Psoas muscle (tissue), 8 donors: ENCODE results near the gene EPS8L2. TPM values are rescaled to one million over a fixed set of nuclear protein-coding genes. Genes with fewer than 3 reads are reported as not detected.
A peak's percentile ranks its signal among the peaks of the same experiment; 100 is the strongest.

Experiments
- ATAC-seq, 4 donors: fragments of 200-7000 bp; cut with Tn5 transposase; one replicate each; pipeline ENCODE4 v1.9.1; 2020; ENCODE audit warnings: moderate library complexity in 3 of 4, mild to moderate bottlenecking in 2 of 4
- DNase-seq, 2 donors: peaks; one replicate each; pipeline ENCODE4 v3.0.0-alpha.2; 2020
- H3K27ac ChIP-seq: fragments of 200-600 bp; one replicate; pipeline ENCODE4 v1.8.0; 2022
- H3K27me3 ChIP-seq, 3 donors: fragments of 200-600 bp in 1 of 3; one replicate each; pipeline versions ENCODE4 v1.6.1 to v1.8.0; 2013 to 2022; ENCODE audit warnings: low read length in 2 of 3, mild to moderate bottlenecking in 2 of 3, moderate library complexity in 1 of 3; ENCODE audit not compliant: insufficient read depth in 3 of 3
- H3K36me3 ChIP-seq, 2 donors: fragments of 200-600 bp in 1 of 2; one replicate each; pipeline versions ENCODE4 v1.6.1 to v1.8.0; 2013 to 2022; ENCODE audit warnings: low read depth in 1 of 2, mild to moderate bottlenecking in 1 of 2, moderate library complexity in 1 of 2; ENCODE audit not compliant: insufficient read depth in 1 of 2
- H3K4me1 ChIP-seq: fragments of 200-600 bp; one replicate; pipeline ENCODE4 v1.8.0; 2022
- H3K4me3 ChIP-seq: fragments of 200-600 bp; one replicate; pipeline ENCODE4 v1.8.0; 2022; ENCODE audit warnings: mild to moderate bottlenecking
- H3K9me3 ChIP-seq: fragments of 200-600 bp; one replicate; pipeline ENCODE4 v1.8.0; 2022
- CTCF ChIP-seq: fragments of 200-600 bp; IDR thresholded peaks from one replicate; pipeline ENCODE4 v1.8.0; 2022; ENCODE audit warnings: antibody characterized with exemption
- WGBS, 3 donors: extraction: QIAGEN DNeasy Blood & Tissue Kit; methylation state at CpG; one replicate each; pipeline versions ENCODE4 v1.1.6 to v1.1.7; 2013; 5-methylcytosine and 5-hydroxymethylcytosine counted together
- intact Hi-C, 2 donors: fragments of 100-400 bp; cut with DNase I; formaldehyde crosslinking; loops; one replicate each; pipeline versions ENCODE4 v1.11.0 to v1.14.2; 2022
- long read RNA-seq, 2 donors: library from polyadenylated mRNA; unstranded; transcript quantifications; one replicate each; pipeline ENCODE4 v2.0.0, GENCODE V29; 2021
- polyA plus RNA-seq, 3 donors: library from polyadenylated mRNA; stranded (reverse); fragments of 200-250 nt; gene quantifications; one replicate each; pipeline ENCODE4 v1.2.3, GENCODE V29; 2013
- total RNA-seq, 4 donors: library from RNA; stranded (reverse); fragmentation: NEBNext Ultra II Directional in 2 of 4; extraction: Animal tissue kit (Norgen Biotek cat#: 25700) in 2 of 4; gene quantifications; one replicate each; pipeline versions ENCODE4 v1.2.1 to v1.2.4, GENCODE V29; 2021 to 2023
- donor health status: healthy with polysubstance abuse.
- donor health status: DM: no; HTN: no; CAD: no; lungs with moderate emphysema.
- donor health status: Bipolar disorder and iron deficiency.
- donor health status: healthy.
- donor health status: DM: yes; HTN: yes; CAD: no.
- donor health status: DM: no; HTN: no; CAD: no.
- donor health status: DM: no; HTN: no; CAD: no.
- donor health status: DM: yes; HTN: yes; CAD: no.

EPS8L2 gene
- 1 to 10 TPM in 3 of 4 donors, under 1 TPM in 1; 0.89 to 3.1 (median 1.5) TPM for total RNA-seq
- under 1 TPM; 0.47 to 0.63 (median 0.56) TPM for polyA plus RNA-seq
- long read RNA-seq, donor 1, result 0 reads
- long read RNA-seq, donor 2, result 0 reads

- ATAC-seq (peak in 1 of 4 donors; percentile 3), DNase-seq (peak in 1 of 2 donors; percentile 34)
- Histone ChIP-seq H3K27me3 (peaks cover 0 to 47% (median 20%) of the 10 kb centered on the region in 3 donors), H3K27ac (no peak within 1 kb of the TSS), H3K36me3 (peaks cover 0 to 15% of the 10 kb centered on the region in 2 donors), H3K4me3 (peak within 1 kb of the TSS; percentile 43), H3K9me3 (no peaks in the 10 kb centered on the region), H3K4me1 (peaks cover 10% of the 10 kb centered on the region)
- WGBS, 3 donors, result 12 to 28% (median 19%) methylated on average over 30 to 90 of the region's 90 CpGs
- no peak for TF ChIP-seq CTCF
- intact Hi-C loops, result no loop called here
Observed at GRCh38 chr11:705646-706438, at the start of gene EPS8L2. Gene EPS8L2, plus strand, starts transcription at chr11:706231. Its CDS starts 3,177 bp downstream, at chr11:709408.

- intact Hi-C loops, result no loop called here
- no peaks in the 10 kb centered on the region for H3K27me3 ChIP-seq
- ATAC-seq (peak in 2 of 4 donors; percentile 17 to 20), DNase-seq (no peak)
- no peaks in the 10 kb centered on the region for H3K4me1 ChIP-seq
- no peak for TF ChIP-seq CTCF
- 90 to 93% (median 93%) methylated on average over 14 of the region's 14 CpGs for WGBS, 3 donors
- no peak overlapping the region for H3K4me3 ChIP-seq
- H3K9me3 ChIP-seq, result no peaks in the 10 kb centered on the region
- H3K27ac ChIP-seq, result no peak overlapping the region
- H3K36me3 ChIP-seq, result peaks cover 3 to 48% of the 10 kb centered on the region in 2 donors
Observed at GRCh38 chr11:656426-656825, 49.6 kb upstream of the EPS8L2 start.

GRCh38 chr11:656866-657265, 49.2 kb upstream of the EPS8L2 start:
- H3K27me3 ChIP-seq, result no peaks in the 10 kb centered on the region
- no peak for TF ChIP-seq CTCF
- no peaks in the 10 kb centered on the region for H3K9me3 ChIP-seq
- intact Hi-C loops, result no loop called here
- ATAC-seq (no peak), DNase-seq (no peak)
- no peak overlapping the region for H3K4me3 ChIP-seq
- H3K36me3 ChIP-seq, result peaks cover 3 to 48% of the 10 kb centered on the region in 2 donors
- WGBS, 3 donors, result 83 to 89% (median 85%) methylated on average over 7 of the region's 7 CpGs
- no peak overlapping the region for H3K27ac ChIP-seq
- H3K4me1 ChIP-seq, result no peaks in the 10 kb centered on the region

GRCh38 chr11:657691-658126, 48.3 kb upstream of the EPS8L2 start:
- Histone ChIP-seq H3K36me3 (peaks cover 3 to 41% of the 10 kb centered on the region in 2 donors), H3K27ac (no peak overlapping the region), H3K27me3 (no peaks in the 10 kb centered on the region), H3K4me1 (no peaks in the 10 kb centered on the region), H3K4me3 (no peak overlapping the region), H3K9me3 (no peaks in the 10 kb centered on the region)
- no peak for TF ChIP-seq CTCF
- intact Hi-C loops, result no loop called here
- ATAC-seq (no peak), DNase-seq (no peak)
- WGBS, 3 donors, result 88 to 91% (median 90%) methylated on average over 14 of the region's 14 CpGs
